K562 (cell line): ENCODE measurements around the gene CEP76. TPM values are rescaled to one million over a fixed set of nuclear protein-coding genes. Genes with fewer than 3 reads are reported as not detected.

Experiments
- ATAC-seq: fragments of 200-7000 bp; cut with Tn5 transposase; 3 replicates; pipeline ENCODE4 v1.9.1; 2020; ENCODE audit warnings: moderate library complexity
- BruUV-seq: library from RNA; stranded (reverse); fragments of 400-500 nt; replicated peaks from 2 replicates; lab custom pipeline; 2021; lab: Mats Ljungman, UMichigan
- CTCF ChIA-PET: fragments of 300-600 bp; formaldehyde crosslinking; extraction: SDS; loops from one replicate; lab custom pipeline; 2021; ENCODE audit warnings: low intra/inter-chr PET ratio; lab: Yijun Ruan, JAX
- POLR2A ChIA-PET: fragments of 300-600, 350-650 bp; sonication (Branson Sonifier 250); formaldehyde crosslinking; extraction: SDS; loops from one replicate; lab custom pipeline; 2021; ENCODE audit warnings: antibody characterized with exemption, inconsistent platforms; lab: Yijun Ruan, JAX
- DNase-seq, 4 experiments: peaks; one replicate each; pipeline versions ENCODE4 v3.0.0 to v3.0.0-alpha.2; 2011 to 2018; ENCODE audit warnings: low spot score in 3 of 4, mixed read lengths in 3 of 4; ENCODE audit errors: extremely low read depth in 1 of 4
- FAIRE-seq: peaks from 2 replicates; lab custom pipeline; 2011; peaks lifted over from hg19 to GRCh38; lab: Jason Lieb, UNC
- H2AFZ ChIP-seq: 2 replicates; pipeline ENCODE4 v1.6.0; 2011; ENCODE audit warnings: low read depth, low read length, control low read depth, inconsistent platforms
- H3K27ac ChIP-seq: fragments of 200-600 bp; 3 replicates; pipeline ENCODE4 v1.8.0; 2011; ENCODE audit warnings: low read depth, mild to moderate bottlenecking, control low read depth, inconsistent platforms, low read length, moderate library complexity, mixed read lengths; ENCODE audit errors: extremely low read depth
- H3K27me3 ChIP-seq, 2 experiments: fragments of 300-600 bp in 1 of 2; 2 replicates in 1 of 2; 3 replicates in 1 of 2; pipeline versions ENCODE4 v1.6.0 to v1.8.0; 2011; ENCODE audit warnings: inconsistent platforms in 2 of 2, low read length in 2 of 2, mild to moderate bottlenecking in 1 of 2, mixed read lengths in 1 of 2, moderate library complexity in 1 of 2; ENCODE audit not compliant: control insufficient read depth in 2 of 2, insufficient read depth in 2 of 2
- H3K36me3 ChIP-seq: fragments of 300-600 bp; 3 replicates; pipeline ENCODE4 v1.8.0; 2011; ENCODE audit warnings: mild to moderate bottlenecking, low read length, inconsistent platforms; ENCODE audit not compliant: control insufficient read depth, insufficient read depth
- H3K4me1 ChIP-seq, 2 experiments: fragments of 200-600 bp in 1 of 2; replicated peaks in 1 of 2; 2 replicates in 1 of 2; 3 replicates in 1 of 2; pipeline versions ENCODE4 v1.5.1 to v1.8.0; 2011; ENCODE audit warnings: inconsistent platforms in 2 of 2, low read length in 2 of 2, mild to moderate bottlenecking in 1 of 2, mixed read lengths in 1 of 2, moderate library complexity in 1 of 2; ENCODE audit not compliant: control insufficient read depth in 2 of 2, insufficient read depth in 2 of 2
- H3K4me2 ChIP-seq: 2 replicates; pipeline ENCODE4 v1.6.1; 2011; ENCODE audit warnings: low read length, control low read depth, inconsistent platforms, mixed read lengths; ENCODE audit not compliant: insufficient read depth
- H3K4me3 ChIP-seq: fragments of 200-600 bp; sonication (generic), shearing (Covaris generic); 2 replicates; pipeline ENCODE4 v1.5.1; 2016; ENCODE audit warnings: control low read depth, inconsistent platforms
- H3K79me2 ChIP-seq: fragments of 200-600 bp; 3 replicates; pipeline ENCODE4 v1.8.0; 2011; ENCODE audit warnings: low read length, inconsistent platforms; ENCODE audit not compliant: control insufficient read depth, insufficient read depth
- H3K9ac ChIP-seq, 2 experiments: 2 replicates each; pipeline versions ENCODE4 v1.6.0 to v1.6.1; 2011; ENCODE audit warnings: low read depth in 2 of 2, low read length in 2 of 2, control low read depth in 1 of 2, inconsistent platforms in 1 of 2, mild to moderate bottlenecking in 1 of 2, mixed read lengths in 1 of 2; ENCODE audit not compliant: insufficient read depth in 1 of 2
- H3K9me1 ChIP-seq: one replicate; pipeline ENCODE4 v1.6.0; 2011; ENCODE audit warnings: inconsistent platforms, mild to moderate bottlenecking, low read length, moderate library complexity; ENCODE audit not compliant: control insufficient read depth, insufficient read depth
- H3K9me3 ChIP-seq: replicated peaks from 2 replicates; pipeline ENCODE4 v1.5.1; 2011; ENCODE audit warnings: low read depth, low read length, inconsistent platforms; ENCODE audit not compliant: control insufficient read depth, insufficient read depth
- H4K20me1 ChIP-seq: replicated peaks from 2 replicates; pipeline ENCODE4 v1.6.1; 2011; ENCODE audit warnings: low read length, inconsistent platforms, mixed read lengths; ENCODE audit not compliant: control insufficient read depth, insufficient read depth
- ARID2 ChIP-seq: fragments of 450-650 bp; IDR thresholded peaks from 2 replicates; pipeline ENCODE4 v1.6.1; 2017; ENCODE audit warnings: antibody characterized with exemption, mild to moderate bottlenecking
- CUX1 ChIP-seq: fragments of 200-800 bp; sonication (Bioruptor generic); IDR thresholded peaks from 2 replicates; pipeline ENCODE4 v1.6.1; 2016; ENCODE audit warnings: missing genetic modification characterization, missing compliant biosample characterization
- EP400 ChIP-seq: fragments of 450-650 bp; IDR thresholded peaks from 2 replicates; pipeline ENCODE4 v1.6.1; 2017; ENCODE audit warnings: antibody characterized with exemption, mild to moderate bottlenecking, moderate library complexity
- FOSL1 ChIP-seq: fragments of 200-800 bp; sonication (Bioruptor generic); conservative IDR thresholded peaks from 2 replicates; pipeline ENCODE4 v1.6.1; 2016; ENCODE audit warnings: missing genetic modification characterization, missing compliant biosample characterization
- IRF9 ChIP-seq: fragments of 450-650 bp; IDR thresholded peaks from 2 replicates; pipeline ENCODE4 v1.6.1; 2016; ENCODE audit warnings: missing biosample characterization, missing genetic modification characterization
- MYBL2 ChIP-seq, 2 experiments: fragments of 450-650 bp in 1 of 2; sonication (generic) in 1 of 2; formaldehyde crosslinking in 1 of 2; IDR thresholded peaks; 2 replicates each; pipeline versions ENCODE4 v1.6.1 to v1.8.1; 2017 to 2022; ENCODE audit warnings: borderline replicate concordance in 1 of 2, inconsistent platforms in 1 of 2, low read depth in 1 of 2, mild to moderate bottlenecking in 1 of 2, missing genetic modification reagents in 1 of 2, moderate library complexity in 1 of 2
- ZNF644 ChIP-seq: fragments of 200-800 bp; sonication (Bioruptor generic); IDR thresholded peaks from 2 replicates; pipeline ENCODE4 v1.6.1; 2016; ENCODE audit warnings: low read depth, missing genetic modification characterization, missing compliant biosample characterization
- WGBS: fragments of 100-300 bp; shearing (Covaris generic); methylation state at CpG from one replicate; pipeline ENCODE4 v1.1.6; 2016; ENCODE audit warnings: low coverage, mixed read lengths; ENCODE audit not compliant: insufficient coverage; ENCODE audit errors: missing lambda C conversion rate; 5-methylcytosine and 5-hydroxymethylcytosine counted together
- in situ Hi-C: fragments of 300-500 bp; cut with MboI; formaldehyde crosslinking; loops from 4 replicates; pipeline ENCODE4 v1.15.0; 2018; ENCODE audit warnings: inconsistent platforms, mixed read lengths
- intact Hi-C: fragments of 100-400 bp; cut with micrococcal nuclease; formaldehyde crosslinking; loops from 2 replicates; pipeline ENCODE4 v1.14.2; 2022
- polyA plus RNA-seq, 8 experiments: library from polyadenylated mRNA; depleted of rRNA in 4 of 8; stranded (reverse) in 5 of 8; unstranded in 3 of 8; fragments of >200 nt; fragmentation: Nextera tagmentation in 2 of 8; fragmentation: Illumina TruSeq in 1 of 8; extraction: Ambion mirVana in 2 of 8; extraction: Trizol in 1 of 8; gene quantifications; 2 replicates each; pipeline versions ENCODE4 v1.2.1 to v1.2.3, GENCODE V29; 2011 to 2014; ENCODE audit warnings: inconsistent platforms in 1 of 8, missing spikeins in 1 of 8
- total RNA-seq, 7 experiments: library from RNA; depleted of rRNA in 6 of 7; stranded (reverse); fragments of >200 nt in 6 of 7; fragmentation: Illumina TruSeq in 2 of 7; extraction: Trizol in 2 of 7; gene quantifications; 2 replicates each; pipeline versions ENCODE4 v1.2.1 to v1.2.3, GENCODE V29; 2011 to 2021; ENCODE audit warnings: low replicate concordance in 1 of 7
- TF ChIP-seq, protein P1 (sequence below): fragments of 450-650 bp; formaldehyde crosslinking; IDR thresholded peaks from 2 replicates; pipeline ENCODE4 v1.4.0; 2020; ENCODE audit warnings: mild to moderate bottlenecking, moderate library complexity

CEP76 gene
- total and polyA plus RNA-seq, 9 of the 15 experiments (the other 6 are each of a cell fraction or from before 2014, with no cell fraction given), result 5.3 to 27.3 (median 19.3) TPM

DNA sequence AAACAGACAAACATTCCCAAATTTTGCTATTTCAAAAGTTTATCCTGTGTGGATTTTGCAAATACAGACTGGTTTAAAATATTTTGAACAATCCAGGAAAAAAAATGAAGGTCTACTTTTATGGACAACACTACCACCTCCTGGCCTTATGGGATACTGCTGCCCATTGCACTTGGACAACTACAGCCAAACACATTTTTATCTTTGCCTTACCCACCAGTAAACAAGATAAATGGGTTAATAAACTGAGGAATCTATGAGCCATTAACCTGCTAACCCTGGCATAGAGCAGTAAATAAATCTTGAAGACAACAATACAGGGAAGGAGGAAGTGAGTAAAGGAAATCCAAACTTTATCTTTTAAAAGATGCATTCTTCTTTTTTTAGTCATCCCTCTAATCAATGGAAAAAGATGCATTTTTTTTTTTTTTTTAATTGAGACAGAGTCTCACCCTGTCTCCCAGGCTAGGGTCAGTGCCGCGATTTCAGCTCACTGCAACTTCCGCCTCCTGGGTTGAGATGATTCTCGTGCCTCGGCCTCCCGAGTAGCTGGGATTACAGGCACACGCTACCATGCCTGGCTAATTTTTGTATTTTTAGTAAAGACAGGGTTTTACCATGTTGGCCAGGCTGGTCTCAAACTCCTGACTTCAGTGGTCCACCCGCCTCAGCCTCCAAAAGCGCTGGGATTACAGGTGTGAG is 42.5 kb downstream of the CEP76 start:
- peak; percentile 61 to 69 (median 66) for DNase-seq
- Histone ChIP-seq H3K27ac (no peak overlapping the region), H3K79me2 (peaks cover 21% of the 10 kb centered on the region), H3K36me3 (no peaks in the 10 kb centered on the region), H3K9me1 (no peaks in the 10 kb centered on the region), H3K4me3 (no peak overlapping the region), H3K9me3 (no peaks in the 10 kb centered on the region), H3K9ac (no peak overlapping the region), H3K4me2 (no peak overlapping the region), H3K27me3 (no peaks in the 10 kb centered on the region), H2AFZ (no peak overlapping the region), H4K20me1 (no peaks in the 10 kb centered on the region), H3K4me1 (peaks cover 4 to 16% of the 10 kb centered on the region in 2 experiments; a peak in 4 of 5 replicates)
- ChIA-PET POLR2A (no interaction called here), CTCF (interaction anchor here (0.6 to 2.7 kb wide), 8 partner anchors 121 to 568 kb away, joined by 3 to 50 read pairs (median 4); no protein-coding TSS in a partner anchor)
- peak; percentile 91 for FAIRE-seq
- in situ Hi-C loops (loop anchor here (5.0 kb wide), 1 partner anchor 378 kb away; no protein-coding TSS in a partner anchor), intact Hi-C loops (loop anchor here (1.0 to 10.0 kb wide), 4 partner anchors 118 to 377 kb away; no protein-coding TSS in a partner anchor)
- BruUV-seq, result no TSS peak
- no peak for ATAC-seq
- 41% methylated on average over 8 of the region's 9 CpGs for WGBS
- TF ChIP-seq, protein P1, sequence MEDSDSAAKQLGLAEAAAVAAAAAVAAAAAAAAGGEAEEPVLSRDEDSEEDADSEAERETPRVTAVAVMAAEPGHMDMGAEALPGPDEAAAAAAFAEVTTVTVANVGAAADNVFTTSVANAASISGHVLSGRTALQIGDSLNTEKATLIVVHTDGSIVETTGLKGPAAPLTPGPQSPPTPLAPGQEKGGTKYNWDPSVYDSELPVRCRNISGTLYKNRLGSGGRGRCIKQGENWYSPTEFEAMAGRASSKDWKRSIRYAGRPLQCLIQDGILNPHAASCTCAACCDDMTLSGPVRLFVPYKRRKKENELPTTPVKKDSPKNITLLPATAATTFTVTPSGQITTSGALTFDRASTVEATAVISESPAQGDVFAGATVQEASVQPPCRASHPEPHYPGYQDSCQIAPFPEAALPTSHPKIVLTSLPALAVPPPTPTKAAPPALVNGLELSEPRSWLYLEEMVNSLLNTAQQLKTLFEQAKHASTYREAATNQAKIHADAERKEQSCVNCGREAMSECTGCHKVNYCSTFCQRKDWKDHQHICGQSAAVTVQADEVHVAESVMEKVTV (CRISPR knock-in tag), result peak; percentile 89
- TF ChIP-seq IRF9 (tag) (no peak), CUX1 (CRISPR knock-in tag) (0 out of 2 replicates have a peak, but pooled peaks have one; percentile 24), MYBL2 (IDR thresholded peaks at IDR 0.05; ENCODE audit: low read depth) (no peak), MYBL2 (CRISPR knock-in tag; IDR thresholded peaks at IDR 0.05; ENCODE audit: borderline replicate concordance) (no peak), ZNF644 (tag) (no peak), FOSL1 (tag) (0 out of 2 replicates have a peak, but pooled peaks have one; percentile 17), EP400 (no peak), ARID2 (peak; percentile 62)
